Memory B cell (primary cell): ENCODE data around the gene NF2.

Experiments used
- ATAC-seq: fragments of 150-1000 bp; cut with Tn5 transposase; 2 replicates; pipeline ENCODE4 v1.10.0; 2021; ENCODE audit warnings: low read depth, mild to moderate bottlenecking, moderate library complexity
- DNase-seq, 2 donors: peaks; one replicate each; pipeline ENCODE4 v3.0.0; 2022; ENCODE audit warnings: low spot score in 2 of 2
- H3K27ac Mint-ChIP-seq: one replicate; pipeline ENCODE4 v1.8.0; 2022; ENCODE audit warnings: mild to moderate bottlenecking, moderate library complexity, mixed read lengths
- H3K27me3 Mint-ChIP-seq: one replicate; pipeline ENCODE4 v1.8.0; 2022; ENCODE audit warnings: mixed read lengths
- H3K36me3 Mint-ChIP-seq: one replicate; pipeline ENCODE4 v1.8.0; 2022; ENCODE audit warnings: mild to moderate bottlenecking, mixed read lengths
- H3K4me1 Mint-ChIP-seq: one replicate; pipeline ENCODE4 v1.8.0; 2022; ENCODE audit warnings: mixed read lengths
- H3K4me3 Mint-ChIP-seq: one replicate; pipeline ENCODE4 v1.8.0; 2022; ENCODE audit warnings: mild to moderate bottlenecking, moderate library complexity, mixed read lengths
- H3K9me3 Mint-ChIP-seq: one replicate; pipeline ENCODE4 v1.8.0; 2022; ENCODE audit warnings: mixed read lengths

The NF2 gene

DNA sequence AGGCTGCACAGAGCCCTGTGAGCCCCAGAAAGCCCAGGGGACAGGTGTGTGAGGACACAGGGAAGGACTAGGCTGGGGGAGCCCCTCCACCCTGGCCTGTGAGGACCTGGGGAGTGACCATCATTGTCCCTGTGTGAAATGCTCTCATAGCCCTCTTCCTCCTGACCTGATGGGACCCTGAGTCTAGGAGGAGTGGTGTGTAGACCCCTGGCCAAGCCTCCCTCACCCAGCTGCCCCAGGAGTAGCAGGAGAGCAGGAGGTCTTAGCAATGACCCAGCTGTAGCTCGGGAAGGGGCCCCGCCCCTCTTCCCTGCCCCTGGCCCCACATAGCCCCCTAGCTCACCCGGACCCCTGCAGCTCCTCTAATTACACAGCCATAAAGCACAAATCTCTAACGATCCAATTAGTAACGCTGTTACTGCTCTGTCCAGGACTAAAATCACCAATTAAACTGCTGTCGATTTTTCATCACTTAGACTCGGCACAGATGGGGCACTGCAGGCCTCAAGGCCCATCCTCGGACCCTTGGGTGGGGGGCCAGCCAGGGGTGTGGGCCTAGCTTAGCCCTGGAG, 109.8 kb downstream of the NF2 start:
- H3K27ac Mint-ChIP-seq, result no peak overlapping the region
- no peaks in the 10 kb centered on the region for H3K36me3 Mint-ChIP-seq
- no peak overlapping the region for H3K4me3 Mint-ChIP-seq
- no peak for ATAC-seq
- no peaks in the 10 kb centered on the region for H3K9me3 Mint-ChIP-seq
- H3K4me1 Mint-ChIP-seq, result no peaks in the 10 kb centered on the region
- peaks cover 22% of the 10 kb centered on the region for H3K27me3 Mint-ChIP-seq
- DNase-seq, result no peak

GRCh38 chr22:29715240-29715639, 111.8 kb downstream of the NF2 start:
- Mint-ChIP-seq H3K9me3 (no peaks in the 10 kb centered on the region), H3K27me3 (peaks cover 27% of the 10 kb centered on the region)
- no peak for DNase-seq

DNA sequence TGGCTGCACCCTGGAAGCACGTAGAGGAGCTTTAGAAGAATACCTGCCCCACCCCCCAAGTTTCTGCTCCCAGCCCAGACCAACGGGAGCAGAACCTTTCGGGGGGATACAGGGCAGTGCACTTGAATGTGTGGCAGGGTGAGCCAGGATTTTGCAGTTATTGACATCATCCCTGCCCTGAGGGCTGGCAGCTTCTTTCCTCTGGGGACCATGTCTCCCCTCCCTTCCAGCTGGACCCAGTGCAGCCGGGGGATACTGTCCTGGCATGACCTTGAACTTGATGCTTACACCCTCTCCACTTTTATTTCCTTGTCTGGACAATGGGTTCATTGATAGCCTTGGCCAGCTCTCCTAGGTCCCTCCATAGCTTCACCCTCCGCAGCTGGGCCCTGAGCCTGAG, 112.3 kb downstream of the NF2 start:
- Mint-ChIP-seq H3K27ac (no peak overlapping the region), H3K27me3 (peaks cover 25% of the 10 kb centered on the region), H3K4me1 (peaks cover 4% of the 10 kb centered on the region), H3K4me3 (no peak overlapping the region), H3K36me3 (no peaks in the 10 kb centered on the region), H3K9me3 (no peaks in the 10 kb centered on the region)
- no peak for ATAC-seq
- DNase-seq, result no peak

More at GRCh38 chr22:29715240-29715639, 111.8 kb downstream of the NF2 start:
- Mint-ChIP-seq H3K36me3 (no peaks in the 10 kb centered on the region), H3K27ac (no peak overlapping the region), H3K4me3 (no peak overlapping the region), H3K4me1 (peaks cover 4% of the 10 kb centered on the region)
- no peak for ATAC-seq

GRCh38 chr22:29716814-29717545, 113.5 kb downstream of the NF2 start:
- no peaks in the 10 kb centered on the region for H3K9me3 Mint-ChIP-seq
- H3K36me3 Mint-ChIP-seq, result no peaks in the 10 kb centered on the region
- no peak overlapping the region for H3K4me3 Mint-ChIP-seq
- ATAC-seq (no peak), DNase-seq (no peak)
- H3K27me3 Mint-ChIP-seq, result peaks cover 32% of the 10 kb centered on the region
- peaks cover 4% of the 10 kb centered on the region for H3K4me1 Mint-ChIP-seq
- no peak overlapping the region for H3K27ac Mint-ChIP-seq

DNA sequence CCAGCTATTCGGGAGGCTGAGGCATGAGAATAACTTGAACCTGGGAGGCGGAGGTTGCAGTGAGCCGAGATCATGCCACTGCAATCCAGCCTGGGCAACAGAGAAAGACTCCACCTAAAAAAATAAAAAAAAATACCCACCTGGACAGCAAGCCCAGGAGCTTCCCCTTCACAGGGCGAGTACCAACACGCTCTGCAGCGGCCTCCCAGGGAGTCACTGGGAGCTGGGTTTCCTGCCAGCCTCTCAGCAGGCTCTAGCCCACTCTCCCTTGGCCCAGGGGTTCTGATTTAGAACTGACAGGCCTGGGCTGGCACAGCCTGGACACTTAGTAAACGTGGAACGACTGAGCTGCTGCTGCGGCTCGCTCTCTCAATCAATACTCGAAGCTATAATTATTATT, 114.4 kb downstream of the NF2 start:
- Mint-ChIP-seq H3K4me3 (no peak overlapping the region), H3K9me3 (no peaks in the 10 kb centered on the region), H3K27ac (no peak overlapping the region), H3K36me3 (no peaks in the 10 kb centered on the region), H3K4me1 (peaks cover 4% of the 10 kb centered on the region), H3K27me3 (peaks cover 32% of the 10 kb centered on the region)
- ATAC-seq (no peak), DNase-seq (no peak)

- no peaks in the 10 kb centered on the region for H3K36me3 Mint-ChIP-seq
- ATAC-seq (no peak), DNase-seq (no peak)
- peaks cover 31% of the 10 kb centered on the region for H3K27me3 Mint-ChIP-seq
- H3K4me1 Mint-ChIP-seq, result peaks cover 4% of the 10 kb centered on the region
- H3K27ac Mint-ChIP-seq, result no peak overlapping the region
- peak overlapping the region; percentile 76 for H3K4me3 Mint-ChIP-seq
- no peaks in the 10 kb centered on the region for H3K9me3 Mint-ChIP-seq
Observed at GRCh38 chr22:29718949-29719898, 115.8 kb downstream of the NF2 start.

GRCh38 chr22:29719899-29720645, 116.6 kb downstream of the NF2 start, which contains the start of gene CABP7:
Gene CABP7, plus strand, starts transcription at chr22:29720003. Its CDS starts 422 bp downstream, at chr22:29720425.
- Mint-ChIP-seq H3K27ac (no peak within 1 kb of the TSS), H3K36me3 (no peaks in the 10 kb centered on the region), H3K27me3 (peaks cover 31% of the 10 kb centered on the region), H3K9me3 (no peaks in the 10 kb centered on the region), H3K4me3 (peak within 1 kb of the TSS; percentile 76), H3K4me1 (peaks cover 4% of the 10 kb centered on the region)
- peak; percentile 34 for ATAC-seq
- DNase-seq, result no peak

- H3K36me3 Mint-ChIP-seq, result no peaks in the 10 kb centered on the region
- no peak overlapping the region for H3K4me3 Mint-ChIP-seq
- no peak for DNase-seq
- no peak for ATAC-seq
- H3K27me3 Mint-ChIP-seq, result peaks cover 30% of the 10 kb centered on the region
- no peaks in the 10 kb centered on the region for H3K9me3 Mint-ChIP-seq
- H3K27ac Mint-ChIP-seq, result no peak overlapping the region
- H3K4me1 Mint-ChIP-seq, result peaks cover 4% of the 10 kb centered on the region
Observed at GRCh38 chr22:29720811-29721323, 117.4 kb downstream of the NF2 start.

DNA sequence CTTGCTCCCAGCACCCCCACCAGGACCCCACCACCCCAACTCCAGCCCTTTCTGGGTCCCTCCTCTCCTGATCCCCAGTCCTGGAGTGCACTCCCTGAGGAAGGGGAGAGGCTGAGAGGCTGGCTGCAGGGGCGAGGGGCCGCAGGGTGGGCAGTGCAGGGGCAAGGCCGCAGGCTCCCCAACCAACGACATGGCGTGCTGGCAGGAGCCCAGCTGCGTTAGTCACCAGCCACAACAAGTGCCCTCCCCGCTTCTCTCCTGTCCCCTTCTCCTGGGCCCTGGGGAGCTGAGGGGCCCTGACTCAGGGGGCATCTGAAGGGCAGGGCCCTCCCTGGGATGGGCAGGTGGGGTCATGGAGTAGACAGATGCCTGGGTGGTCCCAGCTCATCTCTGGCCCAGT, 118.7 kb downstream of the NF2 start:
- DNase-seq (no peak), ATAC-seq (no peak)
- H3K9me3 Mint-ChIP-seq, result no peaks in the 10 kb centered on the region
- no peaks in the 10 kb centered on the region for H3K36me3 Mint-ChIP-seq
- H3K27ac Mint-ChIP-seq, result no peak overlapping the region
- peaks cover 21% of the 10 kb centered on the region for H3K27me3 Mint-ChIP-seq
- H3K4me1 Mint-ChIP-seq, result peaks cover 4% of the 10 kb centered on the region
- H3K4me3 Mint-ChIP-seq, result peak overlapping the region; percentile 9

- no peak overlapping the region for H3K27ac Mint-ChIP-seq
- peaks cover 4% of the 10 kb centered on the region for H3K4me1 Mint-ChIP-seq
- H3K36me3 Mint-ChIP-seq, result no peaks in the 10 kb centered on the region
- peaks cover 21% of the 10 kb centered on the region for H3K27me3 Mint-ChIP-seq
- H3K9me3 Mint-ChIP-seq, result no peaks in the 10 kb centered on the region
- no peak overlapping the region for H3K4me3 Mint-ChIP-seq
- DNase-seq, result no peak
- ATAC-seq, result no peak
Observed at GRCh38 chr22:29722587-29722986, 119.2 kb downstream of the NF2 start.

DNA sequence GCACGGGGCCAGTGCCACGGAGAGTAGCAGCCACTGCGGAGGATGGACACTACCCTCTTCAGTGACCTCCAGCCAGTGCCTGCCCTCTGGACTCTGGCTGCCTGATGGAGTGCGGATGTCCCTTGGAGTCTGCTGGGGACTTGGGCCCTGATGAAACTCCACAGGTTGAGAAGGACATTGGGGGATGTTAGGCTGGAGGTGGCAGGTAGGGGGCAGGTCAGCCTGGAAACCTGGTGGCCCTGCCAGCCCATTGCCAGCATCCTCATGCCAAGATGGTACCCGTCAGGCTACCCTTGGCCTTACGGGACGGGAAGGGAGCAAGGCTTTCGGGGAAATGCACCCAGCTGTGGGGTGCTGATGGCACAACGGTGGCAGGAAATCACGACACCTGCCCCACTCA, 120.3 kb downstream of the NF2 start:
- no peaks in the 10 kb centered on the region for H3K9me3 Mint-ChIP-seq
- ATAC-seq (no peak), DNase-seq (no peak)
- no peak overlapping the region for H3K4me3 Mint-ChIP-seq
- H3K4me1 Mint-ChIP-seq, result peaks cover 4% of the 10 kb centered on the region
- peaks cover 18% of the 10 kb centered on the region for H3K27me3 Mint-ChIP-seq
- no peak overlapping the region for H3K27ac Mint-ChIP-seq
- no peaks in the 10 kb centered on the region for H3K36me3 Mint-ChIP-seq

DNA sequence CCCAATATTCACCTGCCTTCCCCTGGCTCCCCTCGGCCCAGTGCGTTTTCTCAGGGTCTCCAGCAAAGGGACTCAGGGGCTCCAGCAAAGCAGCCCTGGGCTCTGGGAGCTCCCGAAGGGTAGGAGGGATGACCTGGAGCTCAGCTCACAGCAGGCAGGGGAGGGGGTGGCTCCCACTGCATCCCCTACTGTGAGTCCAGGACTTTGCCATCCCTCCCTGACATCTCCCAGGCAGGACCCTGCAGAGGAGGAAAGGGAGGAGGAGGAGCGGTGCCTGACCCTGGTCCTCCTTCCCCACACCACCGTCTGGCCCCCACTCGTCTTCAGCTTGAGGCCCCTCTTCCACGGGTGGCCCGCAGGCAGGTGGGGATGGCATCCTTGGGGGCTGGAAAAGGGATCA, 121.4 kb downstream of the NF2 start:
- ATAC-seq (no peak), DNase-seq (no peak)
- H3K4me1 Mint-ChIP-seq, result no peaks in the 10 kb centered on the region
- H3K9me3 Mint-ChIP-seq, result no peaks in the 10 kb centered on the region
- no peak overlapping the region for H3K4me3 Mint-ChIP-seq
- H3K27me3 Mint-ChIP-seq, result peaks cover 12% of the 10 kb centered on the region
- H3K27ac Mint-ChIP-seq, result no peak overlapping the region
- H3K36me3 Mint-ChIP-seq, result no peaks in the 10 kb centered on the region

GRCh38 chr22:29726106-29726505, 122.7 kb downstream of the NF2 start:
- ATAC-seq, result no peak
- no peaks in the 10 kb centered on the region for H3K4me1 Mint-ChIP-seq
- peaks cover 6% of the 10 kb centered on the region for H3K36me3 Mint-ChIP-seq
- H3K4me3 Mint-ChIP-seq, result no peak overlapping the region
- peaks cover 12% of the 10 kb centered on the region for H3K27me3 Mint-ChIP-seq
- no peak for DNase-seq
- H3K27ac Mint-ChIP-seq, result no peak overlapping the region
- no peaks in the 10 kb centered on the region for H3K9me3 Mint-ChIP-seq
